Muscle of back (tissue), 11 donors: Measurements from ENCODE around the gene TOM1. TPM values are rescaled to one million over a fixed set of nuclear protein-coding genes. Genes with fewer than 3 reads are reported as not detected.

ENCODE experiments used
- DNase-seq, 3 donors: peaks; one replicate each; pipeline versions ENCODE4 v3.0.0 to v3.0.0-alpha.2; 2013
- polyA plus RNA-seq, 10 donors: library from polyadenylated mRNA; unstranded; fragments of 120-200 nt; gene quantifications; one replicate each; pipeline ENCODE4 v1.2.1, GENCODE V29; 2013; ENCODE audit not compliant: insufficient read length in 10 of 10

TOM1 gene
- polyA plus RNA-seq, 10 donors = 24.1 to 32.3 (median 30.0) TPM

GRCh38 chr22:35306350-35306967, 6.8 kb downstream of the TOM1 start:
- DNase-seq = no peak

GRCh38 chr22:35307372-35307771, 7.7 kb downstream of the TOM1 start:
- no peak for DNase-seq

DNA sequence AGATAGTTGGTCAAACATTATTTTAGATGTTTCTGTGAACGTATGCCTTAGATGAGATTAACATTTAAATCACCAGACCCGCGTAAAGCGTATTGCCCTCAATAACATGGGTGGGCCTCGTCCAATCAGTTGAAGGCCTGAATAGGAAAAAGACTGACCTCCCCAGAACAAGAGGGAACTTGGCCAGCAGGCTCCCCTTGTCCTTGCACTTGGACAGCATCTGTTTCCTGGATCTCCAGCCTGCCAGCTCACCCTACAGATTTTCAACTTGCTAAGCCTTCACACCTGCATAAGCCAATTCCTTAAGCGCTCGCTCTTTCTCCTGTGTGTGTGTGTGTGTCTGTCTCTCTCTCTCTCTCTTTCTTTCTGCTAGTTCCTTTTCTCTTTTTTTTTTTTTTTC, 8.2 kb downstream of the TOM1 start:
- DNase-seq = no peak

DNA sequence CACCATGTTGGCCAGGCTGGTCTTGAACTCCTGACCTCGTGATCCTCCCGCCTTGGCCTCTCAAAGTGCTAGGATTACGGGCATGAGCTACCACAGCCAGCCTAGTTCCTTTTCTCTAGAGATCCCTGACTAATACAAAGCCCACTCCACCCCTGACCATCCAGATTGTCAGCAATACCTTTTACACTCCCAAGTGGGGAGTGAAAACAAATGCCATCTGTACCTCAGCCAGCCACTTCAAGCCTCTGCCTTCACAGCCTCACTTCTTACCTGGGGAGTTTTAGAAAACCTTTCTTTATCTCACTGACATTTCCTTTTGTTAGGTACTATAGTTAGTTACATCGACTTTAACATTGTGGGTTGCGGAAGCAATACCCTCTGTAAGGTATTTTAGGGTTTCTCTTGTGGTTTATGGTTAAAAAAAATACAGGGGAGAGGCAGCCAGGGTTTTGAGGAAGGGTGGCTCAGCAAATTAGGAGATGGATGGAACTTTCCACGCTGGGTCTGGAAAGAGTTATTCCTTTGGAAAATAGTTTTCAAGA, 8.9 kb downstream of the TOM1 start:
- peak in 1 of 3 donors; percentile 50 for DNase-seq

DNA sequence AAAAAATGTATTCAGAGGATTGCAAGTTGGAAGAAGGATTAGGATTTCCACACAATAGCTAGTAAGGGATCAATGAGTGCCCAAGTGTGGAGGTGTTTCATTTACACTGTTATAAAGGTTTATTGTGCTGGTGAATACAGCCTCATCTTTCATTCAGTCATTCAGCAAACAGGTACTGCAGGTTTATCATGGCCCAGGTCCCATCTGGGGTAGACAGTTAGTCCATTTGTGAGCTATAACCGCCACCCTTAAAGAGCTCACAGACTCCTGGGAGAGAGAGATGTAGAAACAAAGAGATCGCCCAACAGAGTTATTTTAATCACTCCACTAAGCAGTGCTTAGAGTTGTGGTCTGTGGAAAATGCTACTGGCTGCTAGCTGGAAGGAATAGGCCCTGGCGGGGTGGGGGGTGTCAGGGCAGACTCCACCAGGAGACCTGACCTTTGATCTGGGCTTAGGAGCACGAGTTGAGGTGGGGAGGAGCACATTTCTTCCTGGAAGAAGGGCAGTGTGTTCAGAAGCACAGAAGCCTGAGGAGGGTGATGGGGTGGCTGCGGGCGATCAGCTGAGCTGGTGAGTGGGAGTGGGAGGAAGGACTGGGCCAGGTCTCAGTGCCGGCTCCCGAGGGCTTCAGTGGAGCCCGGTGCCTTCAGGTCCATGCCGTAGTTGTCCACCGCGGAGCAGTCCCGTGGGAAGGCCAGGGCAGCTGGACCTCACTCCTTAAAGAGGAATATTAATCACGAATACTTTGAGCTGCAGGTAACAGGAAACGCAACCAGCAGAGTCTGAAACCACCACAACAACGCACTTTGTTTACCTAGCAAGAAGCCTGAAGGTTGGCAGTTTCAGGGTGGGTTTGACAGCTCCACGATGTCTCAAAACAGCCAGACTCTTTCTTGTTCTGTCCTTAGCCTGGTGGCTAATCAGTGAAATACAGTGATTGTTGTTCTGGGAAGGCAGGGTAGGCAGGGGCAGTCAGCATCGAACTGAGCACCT, 11.2 kb downstream of the TOM1 start:
- DNase-seq = no peak

DNA sequence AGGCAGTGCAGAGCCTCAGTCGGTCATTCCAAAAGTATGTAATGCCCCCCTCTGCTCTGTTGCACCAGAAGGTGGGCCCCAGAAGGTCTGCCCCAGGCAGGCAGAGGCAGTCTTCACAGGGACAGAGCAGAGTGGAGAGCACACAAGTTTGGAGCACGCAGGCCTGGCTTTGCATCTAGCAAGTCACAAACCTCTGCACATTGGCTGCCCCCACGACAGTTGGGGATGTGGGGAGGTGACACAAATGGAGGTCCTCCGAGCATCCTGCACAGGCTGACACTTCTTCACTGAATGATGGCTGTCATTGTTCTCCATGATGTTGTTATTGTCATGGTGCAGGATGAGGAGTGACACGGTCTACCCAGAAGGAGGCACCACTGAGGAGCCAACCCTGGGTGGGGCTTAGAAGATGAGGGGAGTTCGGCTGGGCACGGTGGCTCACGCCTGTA, 11.9 kb downstream of the TOM1 start:
- DNase-seq = no peak

GRCh38 chr22:35312198-35313059, 12.7 kb downstream of the TOM1 start:
- DNase-seq = peak in 1 of 3 donors; percentile 48

DNA sequence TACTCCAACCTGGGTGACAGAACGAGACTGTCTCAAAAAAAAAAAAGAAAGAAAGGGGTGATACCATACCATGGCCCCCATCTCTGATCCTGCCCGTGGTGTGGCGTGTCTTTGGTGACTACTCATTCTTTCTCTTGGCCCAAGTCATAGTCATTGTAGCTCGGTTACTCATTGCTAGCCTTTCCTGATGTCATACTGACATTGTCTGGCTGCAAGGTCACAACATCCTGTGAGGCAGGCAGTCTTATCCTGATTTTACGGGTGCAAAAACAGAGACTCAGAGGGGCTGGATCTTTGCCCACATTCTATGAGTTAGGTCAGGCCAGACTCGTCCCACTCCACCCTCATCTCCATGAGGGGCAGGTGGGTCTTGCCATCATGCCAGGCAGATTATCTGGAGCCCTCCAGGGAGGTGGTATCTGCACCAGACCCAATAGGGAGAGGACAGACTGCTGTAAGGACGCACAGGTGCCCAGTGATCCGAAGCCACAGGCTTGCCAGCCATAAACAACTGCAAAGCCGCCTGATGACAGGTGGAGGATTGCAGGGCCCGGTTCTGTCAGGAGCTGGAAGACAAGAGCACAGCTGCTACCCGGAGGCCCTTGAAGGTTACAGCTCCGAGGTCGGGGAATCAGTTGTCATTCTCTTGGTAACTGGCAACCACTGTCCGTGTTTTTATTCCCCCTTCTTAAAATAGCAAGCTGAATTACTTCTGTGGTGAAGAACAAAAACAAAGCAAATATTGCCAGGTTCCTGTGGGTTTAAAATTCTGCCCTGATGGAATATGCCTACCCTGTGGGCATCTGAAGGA, 13.8 kb downstream of the TOM1 start:
- peak; percentile 60 to 79 (median 66) for DNase-seq

GRCh38 chr22:35314161-35314942, 14.7 kb downstream of the TOM1 start:
- no peak for DNase-seq

DNA sequence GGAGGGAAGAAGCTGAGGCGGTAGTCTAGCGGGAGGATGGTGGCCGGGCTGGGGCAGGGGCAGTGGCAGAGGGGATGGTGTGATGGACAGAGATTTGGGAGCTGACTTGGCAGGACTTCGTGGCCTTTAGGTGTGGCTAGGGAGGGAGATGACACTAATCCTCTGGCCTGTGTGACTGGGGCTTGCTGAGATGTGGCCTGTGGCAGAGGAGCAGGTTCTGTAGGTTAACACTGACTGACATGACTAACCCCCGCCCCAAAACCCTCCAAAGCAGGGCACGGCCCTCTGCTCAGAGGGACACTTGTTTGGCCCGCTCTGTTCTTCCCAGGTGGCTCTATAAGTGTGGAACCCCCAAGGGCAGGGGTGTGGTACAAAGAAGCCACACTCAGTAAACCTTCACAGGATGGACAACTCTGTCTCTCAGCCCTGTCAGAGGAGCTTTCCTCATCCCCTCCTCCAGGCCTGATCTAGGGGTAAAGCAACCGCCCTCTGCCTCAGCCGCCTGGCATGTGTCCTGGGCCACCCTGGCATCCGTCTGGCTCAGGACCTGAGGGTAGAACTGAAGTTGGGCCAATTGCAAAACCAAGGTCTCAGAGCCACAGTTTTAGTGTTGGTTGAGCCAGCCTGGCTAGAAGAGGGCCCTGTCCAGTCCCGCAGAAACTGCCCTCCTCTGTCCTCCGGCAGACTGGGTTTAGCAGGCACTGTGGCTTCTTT, 15.6 kb downstream of the TOM1 start:
- DNase-seq = no peak

DNA sequence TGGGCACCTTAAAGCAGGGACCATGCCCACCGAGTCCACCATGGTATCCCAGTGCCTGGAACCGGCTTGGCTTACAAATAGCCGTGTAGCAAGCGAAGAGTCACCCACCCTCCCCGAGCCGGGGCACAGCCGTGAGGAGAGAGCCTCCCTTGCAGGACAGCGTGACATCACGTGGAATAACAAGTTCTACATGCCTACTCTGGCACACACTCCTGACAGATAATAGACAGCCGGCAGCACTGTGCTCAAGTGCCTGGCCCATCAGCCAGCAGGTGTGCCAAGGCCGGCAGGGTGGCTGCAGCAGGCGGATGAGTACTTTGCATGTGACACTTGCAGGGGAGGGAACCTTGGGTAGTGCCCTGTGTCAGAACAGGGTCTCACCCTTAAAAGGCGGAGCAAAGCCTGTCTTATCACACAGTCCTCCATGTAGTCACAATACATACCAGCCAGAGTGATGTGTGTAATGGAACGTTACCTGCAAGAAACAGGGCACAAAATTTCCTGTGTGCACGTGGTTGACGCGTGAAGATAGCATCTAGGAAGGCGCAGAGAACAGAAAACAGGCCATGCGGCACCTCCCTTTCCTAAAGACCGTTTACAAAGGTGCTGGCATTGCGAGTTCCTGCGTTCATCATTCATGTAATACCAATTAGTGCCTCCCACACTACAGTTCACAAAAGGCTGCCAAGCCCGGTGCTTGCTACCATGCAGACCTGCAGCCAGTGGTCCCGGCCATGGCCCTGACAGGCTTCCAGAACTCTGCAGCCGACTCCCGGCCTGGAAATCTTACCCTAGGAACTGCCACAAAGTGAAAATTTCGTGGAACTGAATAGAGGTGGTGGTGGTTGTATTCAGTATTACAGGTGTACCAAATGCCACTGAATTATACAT, 16.4 kb downstream of the TOM1 start:
- peak in 1 of 3 donors; percentile 48 for DNase-seq

- DNase-seq = no peak
These were observed 17.1 kb downstream of the TOM1 start for GRCh38 chr22:35316751-35317150.

GRCh38 chr22:35317680-35318290, 18.1 kb downstream of the TOM1 start:
- no peak for DNase-seq

GRCh38 chr22:35318346-35319215, 18.9 kb downstream of the TOM1 start:
- DNase-seq = no peak

DNA sequence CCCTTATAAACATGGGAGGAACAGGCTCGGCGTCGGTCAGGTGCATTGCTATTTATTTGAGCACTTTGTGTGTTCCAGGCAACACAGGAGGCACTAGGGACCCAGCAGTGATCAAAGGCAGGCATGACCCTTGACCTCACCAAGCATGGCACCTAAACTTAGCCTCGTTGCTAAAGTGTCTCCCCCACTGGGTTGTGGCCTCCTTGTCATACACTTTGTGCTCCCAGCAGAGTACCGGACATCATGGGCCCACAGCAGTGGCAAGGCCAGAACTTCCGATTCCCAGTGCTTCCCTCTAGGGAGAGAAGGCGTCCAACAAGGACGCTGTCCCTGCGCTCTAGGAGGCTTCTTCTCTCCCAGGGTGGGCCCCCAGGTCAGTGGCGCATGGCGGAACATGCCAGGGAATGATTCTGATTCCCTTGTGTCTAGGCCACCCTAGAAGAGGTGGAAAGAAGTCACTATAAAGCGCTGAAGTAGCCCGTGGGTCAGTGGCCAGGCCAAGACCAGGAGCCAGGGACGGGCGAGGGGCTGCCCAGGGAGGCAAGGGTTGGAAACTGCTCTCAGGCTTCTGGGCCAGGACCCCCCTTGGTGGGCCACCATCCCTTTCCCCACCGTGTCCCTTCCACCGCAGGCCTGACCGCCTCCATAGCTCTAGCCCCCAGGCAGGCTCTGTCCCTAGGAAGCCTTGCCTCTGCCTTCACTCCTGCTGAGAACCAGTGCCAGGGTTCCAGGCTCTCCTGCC, 19.7 kb downstream of the TOM1 start:
- no peak for DNase-seq

DNA sequence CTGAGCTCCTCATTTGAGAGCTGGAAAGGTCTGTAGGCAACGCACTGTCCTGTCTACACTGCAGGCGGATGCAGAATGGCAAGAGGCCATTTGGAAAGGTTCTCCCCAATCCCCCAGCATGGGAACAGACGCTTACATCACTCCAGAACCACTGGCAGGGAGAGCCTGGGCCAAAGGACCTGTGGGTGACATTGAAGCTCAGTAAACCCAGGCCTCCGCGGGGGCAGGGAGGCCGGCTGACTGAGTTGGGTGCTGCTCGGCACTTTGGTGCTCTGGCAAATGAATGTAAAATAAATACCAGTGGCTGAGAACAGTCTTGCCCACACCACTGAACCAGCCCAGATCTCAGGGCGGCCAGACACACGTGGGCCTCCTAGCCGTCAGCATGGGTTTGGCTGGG, 22.4 kb downstream of the TOM1 start:
- DNase-seq = no peak
